Gastrocnemius medialis (tissue), 4 donors: ENCODE measurements around the gene FAM174C.

ENCODE experiments used
- POLR2A ChIP-seq, 2 donors: fragments of 450-650 bp; IDR thresholded peaks; one replicate each; pipeline ENCODE4 v1.6.1; 2017; ENCODE audit warnings: antibody characterized with exemption in 2 of 2, mild to moderate bottlenecking in 2 of 2, moderate library complexity in 2 of 2
- TF ChIP-seq, protein P1 (sequence below), 5 experiments: fragments of 450-650 bp in 3 of 5; fragments of 200-600 bp in 2 of 5; sonication (generic) in 2 of 5; IDR thresholded peaks in 4 of 5; conservative IDR thresholded peaks in 1 of 5; 1 replicate in 4 of 5; 2 replicates in 1 of 5; pipeline ENCODE4 v1.5.1; 2016 to 2019; ENCODE audit warnings: antibody characterized with exemption in 5 of 5, mild to moderate bottlenecking in 3 of 5, moderate library complexity in 3 of 5

DNA sequence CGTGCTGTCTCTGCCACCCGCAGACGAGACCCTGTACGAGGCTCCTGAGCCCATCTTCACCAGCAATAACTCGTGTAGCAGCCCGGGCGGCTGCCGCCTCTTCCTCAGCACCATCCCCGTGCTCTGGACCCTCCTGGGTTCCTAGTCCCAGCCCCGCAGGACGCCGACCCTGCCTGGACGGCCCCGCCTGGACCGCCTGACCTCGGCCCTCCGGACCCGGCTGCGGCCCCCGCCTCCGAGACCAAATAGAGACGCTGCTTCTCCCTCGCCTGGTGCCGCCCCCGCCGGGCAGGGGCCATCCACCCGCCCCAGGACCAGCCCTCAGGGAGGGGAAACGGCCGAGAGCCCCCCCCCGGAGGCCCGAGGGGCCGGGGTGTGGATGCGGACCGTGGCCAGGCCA, 24.5 kb downstream of the FAM174C start:
- TF ChIP-seq, protein P1, sequence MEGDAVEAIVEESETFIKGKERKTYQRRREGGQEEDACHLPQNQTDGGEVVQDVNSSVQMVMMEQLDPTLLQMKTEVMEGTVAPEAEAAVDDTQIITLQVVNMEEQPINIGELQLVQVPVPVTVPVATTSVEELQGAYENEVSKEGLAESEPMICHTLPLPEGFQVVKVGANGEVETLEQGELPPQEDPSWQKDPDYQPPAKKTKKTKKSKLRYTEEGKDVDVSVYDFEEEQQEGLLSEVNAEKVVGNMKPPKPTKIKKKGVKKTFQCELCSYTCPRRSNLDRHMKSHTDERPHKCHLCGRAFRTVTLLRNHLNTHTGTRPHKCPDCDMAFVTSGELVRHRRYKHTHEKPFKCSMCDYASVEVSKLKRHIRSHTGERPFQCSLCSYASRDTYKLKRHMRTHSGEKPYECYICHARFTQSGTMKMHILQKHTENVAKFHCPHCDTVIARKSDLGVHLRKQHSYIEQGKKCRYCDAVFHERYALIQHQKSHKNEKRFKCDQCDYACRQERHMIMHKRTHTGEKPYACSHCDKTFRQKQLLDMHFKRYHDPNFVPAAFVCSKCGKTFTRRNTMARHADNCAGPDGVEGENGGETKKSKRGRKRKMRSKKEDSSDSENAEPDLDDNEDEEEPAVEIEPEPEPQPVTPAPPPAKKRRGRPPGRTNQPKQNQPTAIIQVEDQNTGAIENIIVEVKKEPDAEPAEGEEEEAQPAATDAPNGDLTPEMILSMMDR (IDR thresholded peaks at IDR 0.05 in 4 of 5, conservative IDR thresholded peaks at IDR 0.05 in 1 of 5): no peak
- TF ChIP-seq POLR2A (IDR thresholded peaks at IDR 0.05): no peak
